ENCODE measurements around the gene PLEKHN1. TPM values are rescaled to one million over a fixed set of nuclear protein-coding genes. Genes with fewer than 3 reads are reported as not detected.
"Not testable (repeated sequence)": the region's sequence is repeated elsewhere in the genome, so short reads cannot be mapped to it uniquely, and the experiment has no call there.

PLEKHN1 gene
- total and polyA plus RNA-seq, 2 donors from 2014 or later = 14.3 TPM; not detected in 1

DNA sequence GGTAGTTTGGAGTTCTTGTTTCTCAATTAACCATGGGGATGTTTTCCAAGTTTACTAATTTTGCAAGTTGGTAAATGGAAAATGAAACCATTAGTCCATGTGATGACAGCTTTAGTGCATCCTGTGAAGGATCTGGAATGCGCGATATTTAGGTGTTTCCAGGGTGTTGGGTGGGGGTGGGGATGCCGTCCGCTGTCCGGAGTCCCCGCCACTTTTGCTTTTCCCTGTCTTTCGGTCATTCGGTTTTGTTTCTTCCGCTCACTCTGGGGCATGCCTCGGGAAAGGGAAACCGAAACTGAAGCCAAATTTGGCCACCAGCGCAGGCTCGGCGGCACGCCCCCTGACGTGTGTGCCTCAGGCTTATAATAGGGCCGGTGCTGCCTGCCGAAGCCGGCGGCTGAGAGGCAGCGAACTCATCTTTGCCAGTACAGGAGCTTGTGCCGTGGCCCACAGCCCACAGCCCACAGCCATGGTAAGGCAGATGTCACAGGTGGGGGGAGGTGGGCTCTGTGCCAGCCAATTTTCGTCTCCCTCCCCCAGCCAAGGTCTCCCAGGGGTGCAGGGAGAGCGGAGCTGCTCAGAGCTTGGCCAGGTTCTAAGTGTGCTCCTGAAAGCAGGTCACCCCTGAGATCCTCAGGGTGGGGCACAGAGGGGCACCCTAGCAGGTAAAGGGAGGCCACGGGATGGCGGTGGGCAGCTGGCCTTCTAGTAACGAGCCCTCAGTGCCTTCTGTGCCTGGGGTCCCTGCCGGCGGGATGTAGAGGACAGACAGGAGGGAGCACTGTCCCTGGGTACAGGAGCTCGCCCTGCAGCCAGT, 47.0 kb downstream of the PLEKHN1 start, which contains the start of gene ISG15:
Gene ISG15, plus strand, starts transcription at position 393 of the 817 bp plus-strand sequence. Its CDS starts 77 bp downstream, at position 470.
- peak within 1 kb of the TSS; percentile 83 to 87 for H3K27ac ChIP-seq (ENCODE audit: low read depth in 2 of 2, low read length in 2 of 2)
- no peaks in the 10 kb centered on the region for H3K9me3 ChIP-seq (ENCODE audit: control insufficient read depth in 2 of 3, insufficient read depth in 1 of 3, low read length in 3 of 3)
- no peaks in the 10 kb centered on the region for H3K27me3 ChIP-seq (ENCODE audit: control insufficient read depth, insufficient read depth, low read length)
- peak within 1 kb of the TSS; percentile 66 to 98 (median 94) for H3K4me3 ChIP-seq (ENCODE audit: low read length in 3 of 3)
- DNase-seq = peak; percentile 84 to 96 (median 88)
- no peak for FAIRE-seq
- intact Hi-C loops (cut with DNase I) = no loop called here
- no peaks in the 10 kb centered on the region for H3K36me3 ChIP-seq (ENCODE audit: control insufficient read depth in 2 of 3, insufficient read depth in 3 of 3, low read length in 3 of 3)
- peaks cover 0 to 6% (median 0%) of the 10 kb centered on the region in 3 donors for H3K4me1 ChIP-seq (ENCODE audit: control insufficient read depth in 2 of 3, insufficient read depth in 2 of 3, low read depth in 1 of 3, low read length in 3 of 3)
- TF ChIP-seq, protein P1, sequence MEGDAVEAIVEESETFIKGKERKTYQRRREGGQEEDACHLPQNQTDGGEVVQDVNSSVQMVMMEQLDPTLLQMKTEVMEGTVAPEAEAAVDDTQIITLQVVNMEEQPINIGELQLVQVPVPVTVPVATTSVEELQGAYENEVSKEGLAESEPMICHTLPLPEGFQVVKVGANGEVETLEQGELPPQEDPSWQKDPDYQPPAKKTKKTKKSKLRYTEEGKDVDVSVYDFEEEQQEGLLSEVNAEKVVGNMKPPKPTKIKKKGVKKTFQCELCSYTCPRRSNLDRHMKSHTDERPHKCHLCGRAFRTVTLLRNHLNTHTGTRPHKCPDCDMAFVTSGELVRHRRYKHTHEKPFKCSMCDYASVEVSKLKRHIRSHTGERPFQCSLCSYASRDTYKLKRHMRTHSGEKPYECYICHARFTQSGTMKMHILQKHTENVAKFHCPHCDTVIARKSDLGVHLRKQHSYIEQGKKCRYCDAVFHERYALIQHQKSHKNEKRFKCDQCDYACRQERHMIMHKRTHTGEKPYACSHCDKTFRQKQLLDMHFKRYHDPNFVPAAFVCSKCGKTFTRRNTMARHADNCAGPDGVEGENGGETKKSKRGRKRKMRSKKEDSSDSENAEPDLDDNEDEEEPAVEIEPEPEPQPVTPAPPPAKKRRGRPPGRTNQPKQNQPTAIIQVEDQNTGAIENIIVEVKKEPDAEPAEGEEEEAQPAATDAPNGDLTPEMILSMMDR (IDR thresholded peaks at IDR 0.05; ENCODE audit: borderline replicate concordance, extremely low read depth, insufficient read depth) = no peak
- peak within 1 kb of the TSS; percentile 37 to 89 (median 87) for H3K9ac ChIP-seq (ENCODE audit: low read length in 3 of 3)

DNA sequence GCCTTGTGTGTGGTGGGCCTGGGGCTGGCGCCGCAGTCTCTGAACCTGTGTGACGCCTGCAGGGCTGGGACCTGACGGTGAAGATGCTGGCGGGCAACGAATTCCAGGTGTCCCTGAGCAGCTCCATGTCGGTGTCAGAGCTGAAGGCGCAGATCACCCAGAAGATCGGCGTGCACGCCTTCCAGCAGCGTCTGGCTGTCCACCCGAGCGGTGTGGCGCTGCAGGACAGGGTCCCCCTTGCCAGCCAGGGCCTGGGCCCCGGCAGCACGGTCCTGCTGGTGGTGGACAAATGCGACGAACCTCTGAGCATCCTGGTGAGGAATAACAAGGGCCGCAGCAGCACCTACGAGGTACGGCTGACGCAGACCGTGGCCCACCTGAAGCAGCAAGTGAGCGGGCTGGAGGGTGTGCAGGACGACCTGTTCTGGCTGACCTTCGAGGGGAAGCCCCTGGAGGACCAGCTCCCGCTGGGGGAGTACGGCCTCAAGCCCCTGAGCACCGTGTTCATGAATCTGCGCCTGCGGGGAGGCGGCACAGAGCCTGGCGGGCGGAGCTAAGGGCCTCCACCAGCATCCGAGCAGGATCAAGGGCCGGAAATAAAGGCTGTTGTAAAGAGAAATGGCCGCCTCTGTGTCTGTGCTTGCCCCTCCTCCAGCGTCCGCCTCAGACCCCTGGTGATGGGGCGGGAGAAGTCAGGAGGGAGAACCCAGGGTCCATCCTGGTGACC, 47.8 kb downstream of the PLEKHN1 start:
- FAIRE-seq (no peak), DNase-seq (peak in 2 of 5 donors; percentile 62 to 85)
- Histone ChIP-seq H3K27me3 (ENCODE audit: control insufficient read depth, insufficient read depth, low read length) (no peaks in the 10 kb centered on the region), H3K4me1 (ENCODE audit: control insufficient read depth in 2 of 3, insufficient read depth in 2 of 3, low read depth in 1 of 3, low read length in 3 of 3) (peaks cover 0 to 6% (median 0%) of the 10 kb centered on the region in 3 donors), H3K9ac (ENCODE audit: low read length in 3 of 3) (peak overlapping the region in 2 of 3 donors; percentile 87 to 89), H3K9me3 (ENCODE audit: control insufficient read depth in 2 of 3, insufficient read depth in 1 of 3, low read length in 3 of 3) (no peaks in the 10 kb centered on the region), H3K27ac (ENCODE audit: low read depth in 2 of 2, low read length in 2 of 2) (peak overlapping the region; percentile 83 to 87), H3K36me3 (ENCODE audit: control insufficient read depth in 2 of 3, insufficient read depth in 3 of 3, low read length in 3 of 3) (no peaks in the 10 kb centered on the region), H3K4me3 (ENCODE audit: low read length in 3 of 3) (peak overlapping the region in 2 of 3 donors; percentile 94 to 98)
- intact Hi-C loops (cut with DNase I) = no loop called here
- TF ChIP-seq, protein P1 (IDR thresholded peaks at IDR 0.05; ENCODE audit: borderline replicate concordance, extremely low read depth, insufficient read depth) = no peak

DNA sequence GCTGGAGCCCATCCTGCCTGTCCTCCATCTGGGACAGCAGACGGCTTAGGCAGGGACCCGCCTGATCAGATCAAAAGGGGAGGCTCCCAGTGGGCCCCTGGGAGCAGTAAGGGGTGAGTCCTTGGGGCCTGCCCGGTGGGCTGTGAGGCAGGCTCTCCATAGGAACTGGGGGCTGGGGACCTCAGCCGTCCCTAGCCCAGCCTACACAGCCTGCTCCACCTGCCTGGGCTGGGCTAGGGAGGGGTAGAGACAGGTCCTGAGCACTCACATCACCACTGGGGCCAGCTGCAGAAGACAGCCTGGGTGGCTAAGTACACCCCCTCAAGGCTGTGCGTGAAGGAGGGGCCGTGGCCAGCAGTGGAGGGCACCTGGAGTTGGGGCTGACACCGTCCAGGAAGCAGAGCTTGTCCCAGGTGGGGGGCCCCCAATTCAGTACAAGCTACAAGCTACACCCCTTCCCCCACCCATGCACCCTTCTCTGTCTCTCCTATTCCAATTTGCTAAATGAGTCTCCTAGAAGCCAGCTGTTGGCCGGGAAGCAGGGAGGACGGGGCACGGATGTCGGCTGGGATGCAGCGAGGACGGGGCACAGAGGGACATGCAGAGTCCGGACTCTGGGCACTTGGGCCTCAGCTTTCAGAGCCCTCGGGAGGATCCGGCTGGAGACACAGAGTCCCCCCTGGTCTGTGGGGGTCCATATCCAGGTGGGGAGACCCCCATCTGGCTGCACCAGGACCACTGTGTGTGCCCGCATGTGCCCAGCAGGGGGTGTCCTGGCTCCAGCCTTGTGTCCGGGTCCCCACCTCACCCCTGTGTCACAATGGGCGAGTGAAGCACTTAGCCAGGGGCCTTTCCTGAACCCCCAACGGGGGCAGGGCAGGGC, 48.8 kb downstream of the PLEKHN1 start:
- H3K4me1 ChIP-seq (ENCODE audit: control insufficient read depth in 2 of 3, insufficient read depth in 2 of 3, low read depth in 1 of 3, low read length in 3 of 3) = peaks cover 0 to 6% (median 0%) of the 10 kb centered on the region in 3 donors
- no peaks in the 10 kb centered on the region for H3K9me3 ChIP-seq (ENCODE audit: control insufficient read depth in 2 of 3, insufficient read depth in 1 of 3, low read length in 3 of 3)
- DNase-seq (peak in 1 of 5 donors; percentile 71), FAIRE-seq (no peak)
- intact Hi-C loops (cut with DNase I) = no loop called here
- H3K4me3 ChIP-seq (ENCODE audit: low read length in 3 of 3) = no peak overlapping the region
- H3K27me3 ChIP-seq (ENCODE audit: control insufficient read depth, insufficient read depth, low read length) = no peaks in the 10 kb centered on the region
- TF ChIP-seq, protein P1 (IDR thresholded peaks at IDR 0.05; ENCODE audit: borderline replicate concordance, extremely low read depth, insufficient read depth) = peak; percentile 17
- H3K36me3 ChIP-seq (ENCODE audit: control insufficient read depth in 2 of 3, insufficient read depth in 3 of 3, low read length in 3 of 3) = no peaks in the 10 kb centered on the region
- H3K9ac ChIP-seq (ENCODE audit: low read length in 3 of 3) = no peak overlapping the region
- H3K27ac ChIP-seq (ENCODE audit: low read depth in 2 of 2, low read length in 2 of 2) = no peak overlapping the region

DNA sequence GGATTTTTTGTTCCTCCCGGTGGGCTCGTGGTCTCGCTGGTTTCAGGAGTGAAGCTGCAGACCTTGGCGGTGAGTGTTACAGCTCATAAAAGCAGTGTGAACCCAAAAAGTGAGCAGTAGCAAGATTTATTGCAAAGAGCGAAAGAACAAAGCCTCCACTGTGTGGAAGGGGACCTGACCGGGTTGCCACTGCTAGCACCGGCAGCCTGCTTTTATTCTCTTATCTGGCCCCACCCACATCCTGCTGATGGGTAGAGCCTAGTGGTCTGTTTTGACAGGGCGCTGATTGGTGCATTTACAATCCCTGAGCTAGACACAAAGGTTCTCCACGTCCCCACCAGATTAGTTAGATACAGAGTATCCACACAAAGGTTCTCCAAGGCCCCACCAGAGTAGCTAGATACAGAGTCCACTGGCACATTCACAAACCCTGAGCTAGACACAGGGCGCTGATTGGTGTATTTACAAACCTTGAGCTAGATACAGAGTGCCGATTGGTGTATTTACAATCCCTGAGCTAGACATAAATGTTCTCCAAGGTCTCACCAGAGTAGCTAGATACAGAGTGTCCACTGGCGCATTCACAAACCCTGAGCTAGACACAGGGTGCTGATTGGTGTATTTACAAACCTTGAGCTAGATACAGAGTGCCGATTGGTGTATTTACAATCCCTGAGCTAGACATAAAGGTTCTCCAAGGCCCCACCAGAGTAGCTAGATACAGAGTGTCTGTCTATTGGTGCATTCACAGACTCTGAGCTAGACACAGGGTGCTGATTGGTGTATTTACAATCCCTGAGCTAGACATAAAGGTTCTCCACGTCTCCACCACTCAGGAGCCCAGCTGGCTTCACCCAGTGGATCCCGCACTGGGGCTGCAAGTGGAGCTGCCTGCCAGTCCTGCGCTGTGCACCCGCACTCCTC, 51.4 kb downstream of the PLEKHN1 start:
- H3K9me3 ChIP-seq (ENCODE audit: control insufficient read depth in 2 of 3, insufficient read depth in 1 of 3, low read length in 3 of 3); H3K36me3 ChIP-seq (ENCODE audit: control insufficient read depth in 2 of 3, insufficient read depth in 3 of 3, low read length in 3 of 3); H3K4me3 ChIP-seq (ENCODE audit: low read length in 3 of 3); FAIRE-seq; H3K27ac ChIP-seq (ENCODE audit: low read depth in 2 of 2, low read length in 2 of 2); H3K9ac ChIP-seq (ENCODE audit: low read length in 3 of 3); intact Hi-C loops (cut with DNase I); H3K27me3 ChIP-seq (ENCODE audit: control insufficient read depth, insufficient read depth, low read length): not testable (repeated sequence)
- H3K4me1 ChIP-seq (ENCODE audit: control insufficient read depth in 2 of 3, insufficient read depth in 2 of 3, low read depth in 1 of 3, low read length in 3 of 3) = peaks cover 0 to 12% (median 0%) of the 10 kb centered on the region in 3 donors
- DNase-seq = peak in 1 of 5 donors; percentile 31

Data from kidney (tissue), 14 donors.